ENCODE data around the gene FAM184B.

Gene FAM184B

GRCh38 chr4:17665852-17666251, 115.6 kb downstream of the FAM184B start (continued):
- TF ChIP-seq ZBTB17 (tag by site-specific recombination; IDR thresholded peaks at IDR 0.05), result no peak

DNA sequence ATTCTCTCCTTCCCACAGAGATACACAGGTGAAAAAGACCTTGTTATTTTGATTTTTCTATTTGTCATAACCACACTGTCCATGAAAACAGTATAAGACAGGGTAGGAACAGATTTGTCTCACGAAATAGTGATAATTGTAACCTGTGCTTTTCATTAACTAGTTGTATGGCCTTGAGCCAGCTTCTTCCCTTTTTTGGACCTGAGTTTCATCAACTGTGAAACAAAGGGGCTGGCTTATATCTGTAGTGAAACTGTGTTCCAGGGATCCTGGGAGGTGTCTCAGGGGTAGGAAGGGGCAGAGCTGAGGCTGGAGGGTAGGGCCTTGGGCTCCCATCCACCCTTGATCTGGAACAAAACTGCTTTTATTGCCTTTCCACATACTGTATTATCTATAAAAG, 116.1 kb downstream of the FAM184B start:
- no peak for TF ChIP-seq ZNF596 (tag by site-specific recombination; IDR thresholded peaks at IDR 0.05)
- no peak for TF ChIP-seq ZNF785 (tag by site-specific recombination; IDR thresholded peaks at IDR 0.05)
- no peak for TF ChIP-seq ZNF366 (tag by site-specific recombination; conservative IDR thresholded peaks at IDR 0.05)
- TF ChIP-seq ZNF747 (tag by site-specific recombination; IDR thresholded peaks at IDR 0.05), result no peak
- TF ChIP-seq ZNF133 (tag by site-specific recombination; IDR thresholded peaks at IDR 0.05), result no peak
- TF ChIP-seq ZNF580 (tag by site-specific recombination; IDR thresholded peaks at IDR 0.05), result no peak
- TF ChIP-seq ZNF560 (tag by site-specific recombination; IDR thresholded peaks at IDR 0.05; ENCODE audit: borderline replicate concordance), result no peak
- no peak for TF ChIP-seq ZNF292 (tag by site-specific recombination; IDR thresholded peaks at IDR 0.05; ENCODE audit: borderline replicate concordance, low read depth)
- no peak for TF ChIP-seq ZEB2 (tag by site-specific recombination; IDR thresholded peaks at IDR 0.05)
- TF ChIP-seq ZNF302 (tag by site-specific recombination; IDR thresholded peaks at IDR 0.05; ENCODE audit: low read depth), result no peak
- no peak for TF ChIP-seq ZNF132 (tag by site-specific recombination; IDR thresholded peaks at IDR 0.05; ENCODE audit: borderline replicate concordance)
- TF ChIP-seq ZBTB20 (tag by site-specific recombination; IDR thresholded peaks at IDR 0.05), result no peak
- no peak for TF ChIP-seq CTCF (tag by site-specific recombination; IDR thresholded peaks at IDR 0.05)
- TF ChIP-seq ZNF398 (tag by site-specific recombination; IDR thresholded peaks at IDR 0.05), result no peak
- no peak for TF ChIP-seq ZSCAN30 (tag by site-specific recombination; IDR thresholded peaks at IDR 0.05)
- no peak for TF ChIP-seq ZNF521 (tag by site-specific recombination; IDR thresholded peaks at IDR 0.05)
- TF ChIP-seq ZNF558 (tag by site-specific recombination; IDR thresholded peaks at IDR 0.05), result no peak
- no peak for TF ChIP-seq YY1 (tag by site-specific recombination; IDR thresholded peaks at IDR 0.05)
- no peak overlapping the region for H3K4me3 ChIP-seq (ENCODE audit: low read depth, low read length)
- H3K36me3 ChIP-seq (ENCODE audit: control insufficient read depth in 2 of 2, insufficient read depth in 1 of 2, low read length in 2 of 2), result no peaks in the 10 kb centered on the region
- no peaks in the 10 kb centered on the region for H3K4me1 ChIP-seq (ENCODE audit: control insufficient read depth, insufficient read depth, low read length)
- POLR2A ChIA-PET, result no interaction called here
- H3K9me3 ChIP-seq (ENCODE audit: control insufficient read depth, insufficient read depth, low read depth, low read length), result no peaks in the 10 kb centered on the region
- CTCF ChIA-PET, result no interaction called here
- no peak overlapping the region for H3K27ac ChIP-seq (ENCODE audit: extremely low read depth, low read depth, low read length)

GRCh38 chr4:17664755-17665154, 116.7 kb downstream of the FAM184B start:
- Histone ChIP-seq H3K27ac (ENCODE audit: extremely low read depth, low read depth, low read length) (no peak overlapping the region), H3K9me3 (ENCODE audit: control insufficient read depth, insufficient read depth, low read depth, low read length) (no peaks in the 10 kb centered on the region), H3K36me3 (ENCODE audit: control insufficient read depth in 2 of 2, insufficient read depth in 1 of 2, low read length in 2 of 2) (no peaks in the 10 kb centered on the region), H3K4me1 (ENCODE audit: control insufficient read depth, insufficient read depth, low read length) (no peaks in the 10 kb centered on the region), H3K4me3 (ENCODE audit: low read depth, low read length) (no peak overlapping the region)
- ChIA-PET CTCF (no interaction called here), POLR2A (no interaction called here)
- TF ChIP-seq ZNF658 (tag by site-specific recombination; IDR thresholded peaks at IDR 0.05) (no peak), ZNF626 (tag by site-specific recombination; IDR thresholded peaks at IDR 0.05) (no peak), MYNN (tag by site-specific recombination; IDR thresholded peaks at IDR 0.05; ENCODE audit: borderline replicate concordance) (no peak), MZF1 (tag by site-specific recombination; IDR thresholded peaks at IDR 0.05; ENCODE audit: borderline replicate concordance) (no peak), GLIS2 (tag by site-specific recombination; IDR thresholded peaks at IDR 0.05) (no peak), ZBTB8A (tag by site-specific recombination; IDR thresholded peaks at IDR 0.05) (no peak), ZBTB44 (tag by site-specific recombination; IDR thresholded peaks at IDR 0.05) (no peak), ZNF596 (tag by site-specific recombination; IDR thresholded peaks at IDR 0.05) (no peak), ZNF354C (tag by site-specific recombination; IDR thresholded peaks at IDR 0.05; ENCODE audit: borderline replicate concordance, low read depth) (no peak)
- TF ChIP-seq, protein P1, sequence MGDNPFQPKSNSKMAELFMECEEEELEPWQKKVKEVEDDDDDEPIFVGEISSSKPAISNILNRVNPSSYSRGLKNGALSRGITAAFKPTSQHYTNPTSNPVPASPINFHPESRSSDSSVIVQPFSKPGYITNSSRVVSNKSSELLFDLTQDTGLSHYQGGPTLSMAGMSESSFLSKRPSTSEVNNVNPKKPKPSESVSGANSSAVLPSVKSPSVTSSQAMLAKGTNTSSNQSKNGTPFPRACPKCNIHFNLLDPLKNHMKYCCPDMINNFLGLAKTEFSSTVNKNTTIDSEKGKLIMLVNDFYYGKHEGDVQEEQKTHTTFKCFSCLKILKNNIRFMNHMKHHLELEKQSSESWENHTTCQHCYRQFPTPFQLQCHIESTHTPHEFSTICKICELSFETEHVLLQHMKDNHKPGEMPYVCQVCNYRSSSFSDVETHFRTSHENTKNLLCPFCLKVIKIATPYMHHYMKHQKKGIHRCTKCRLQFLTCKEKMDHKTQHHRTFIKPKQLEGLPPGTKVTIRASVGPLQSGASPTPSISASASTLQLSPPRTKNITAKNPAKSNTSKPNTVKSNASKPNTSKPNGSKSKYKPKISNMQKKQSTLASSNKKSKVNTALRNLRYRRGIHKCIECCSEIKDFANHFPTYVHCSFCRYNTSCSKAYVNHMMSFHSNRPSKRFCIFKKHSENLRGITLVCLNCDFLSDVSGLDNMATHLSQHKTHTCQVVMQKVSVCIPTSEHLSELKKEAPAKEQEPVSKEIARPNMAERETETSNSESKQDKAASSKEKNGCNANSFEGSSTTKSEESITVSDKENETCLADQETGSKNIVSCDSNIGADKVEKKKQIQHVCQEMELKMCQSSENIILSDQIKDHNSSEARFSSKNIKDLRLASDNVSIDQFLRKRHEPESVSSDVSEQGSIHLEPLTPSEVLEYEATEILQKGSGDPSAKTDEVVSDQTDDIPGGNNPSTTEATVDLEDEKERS (tag by site-specific recombination; IDR thresholded peaks at IDR 0.05), result no peak
